HL-60/S4 (cell line): ENCODE results near the gene PLEKHG7.
"Not testable (repeated sequence)": the region's sequence is repeated elsewhere in the genome, so short reads cannot be mapped to it uniquely, and the experiment has no call there.

Source experiments
- in situ Hi-C: fragments of 300-500 bp; cut with MboI; formaldehyde crosslinking; loops from 2 replicates; pipeline ENCODE4 v1.14.3; 2022; ENCODE audit warnings: low sequenced_read_pairs

The PLEKHG7 gene

GRCh38 chr12:92794356-92794755, 91.6 kb downstream of the PLEKHG7 start:
- in situ Hi-C loops: not testable (repeated sequence)

DNA sequence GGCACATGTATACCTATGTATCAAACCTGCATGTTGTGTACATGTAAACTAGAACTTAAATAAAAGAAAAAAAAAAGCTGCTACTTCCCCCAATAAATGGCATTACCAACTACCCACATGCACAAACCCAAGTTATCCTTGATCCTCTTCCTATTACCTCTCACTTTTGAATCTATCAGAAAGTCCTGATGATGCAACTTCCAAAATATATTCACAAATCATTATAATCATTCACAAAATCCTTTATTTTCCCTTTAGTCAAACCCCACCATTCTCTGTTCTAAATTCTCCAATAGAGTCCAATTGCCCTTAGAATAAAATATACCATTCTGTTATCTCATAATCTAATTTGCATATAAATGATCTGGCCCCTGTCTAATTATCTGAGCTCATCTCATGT, 92.0 kb downstream of the PLEKHG7 start:
- in situ Hi-C loops: no loop called here

GRCh38 chr12:92796650-92797049, 93.9 kb downstream of the PLEKHG7 start:
- in situ Hi-C loops: no loop called here

- in situ Hi-C loops: no loop called here
These were observed 100.1 kb downstream of the PLEKHG7 start for GRCh38 chr12:92802906-92803305.

- in situ Hi-C loops: no loop called here
These were observed 101.1 kb downstream of the PLEKHG7 start for GRCh38 chr12:92803903-92804302.

DNA sequence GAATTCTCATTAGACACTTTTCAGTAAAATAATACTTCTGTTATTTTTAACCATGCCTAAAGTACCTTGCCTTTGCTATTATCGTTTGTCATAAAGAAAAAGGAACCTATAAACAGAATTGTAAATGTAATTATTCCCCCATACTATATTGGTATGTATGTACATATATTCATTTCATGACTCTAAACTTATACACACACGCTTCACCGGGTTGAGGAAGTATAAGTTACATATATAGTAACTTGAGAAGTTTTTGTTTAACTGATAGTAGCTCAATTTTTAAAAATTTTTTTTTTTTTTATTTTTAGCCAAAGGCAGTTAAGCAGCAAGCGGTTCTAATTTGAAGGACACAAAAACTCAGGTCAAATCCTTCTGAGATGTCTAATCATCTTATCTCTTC, 107.6 kb downstream of the PLEKHG7 start:
- in situ Hi-C loops: no loop called here

- in situ Hi-C loops: no loop called here
These were observed 111.8 kb downstream of the PLEKHG7 start for GRCh38 chr12:92814584-92814983.

GRCh38 chr12:92821142-92821541, 118.4 kb downstream of the PLEKHG7 start:
- in situ Hi-C loops: no loop called here
